GM21723 (cell line): ENCODE measurements around the gene XKR7.

Experiments used
- ATAC-seq: cut with Tn5 transposase; IDR thresholded peaks from one replicate; pipeline ENCODE4 v1.9.1; 2021; ENCODE audit warnings: mild to moderate bottlenecking, moderate library complexity; ENCODE audit not compliant: unreplicated experiment

Gene XKR7

DNA sequence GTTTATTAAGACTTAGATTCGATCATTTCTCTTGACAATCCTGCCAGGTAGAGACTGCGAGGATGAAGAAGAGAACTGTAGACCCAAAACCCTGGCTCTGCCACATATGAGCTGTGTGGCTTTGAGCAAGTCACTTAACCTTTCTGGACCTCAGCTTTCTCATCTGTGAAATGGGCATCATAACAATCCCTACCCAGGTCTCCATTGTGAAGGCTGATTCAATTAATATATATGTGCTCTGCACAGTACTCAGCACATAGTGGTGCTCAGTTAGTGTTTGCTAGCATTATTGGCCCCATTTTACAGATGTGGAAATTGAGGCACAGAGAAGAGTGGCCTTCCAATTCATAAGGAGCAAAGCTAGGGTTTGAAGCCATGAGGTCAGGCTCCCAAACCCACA is 7.9 kb downstream of the XKR7 start:
- ATAC-seq: no peak

DNA sequence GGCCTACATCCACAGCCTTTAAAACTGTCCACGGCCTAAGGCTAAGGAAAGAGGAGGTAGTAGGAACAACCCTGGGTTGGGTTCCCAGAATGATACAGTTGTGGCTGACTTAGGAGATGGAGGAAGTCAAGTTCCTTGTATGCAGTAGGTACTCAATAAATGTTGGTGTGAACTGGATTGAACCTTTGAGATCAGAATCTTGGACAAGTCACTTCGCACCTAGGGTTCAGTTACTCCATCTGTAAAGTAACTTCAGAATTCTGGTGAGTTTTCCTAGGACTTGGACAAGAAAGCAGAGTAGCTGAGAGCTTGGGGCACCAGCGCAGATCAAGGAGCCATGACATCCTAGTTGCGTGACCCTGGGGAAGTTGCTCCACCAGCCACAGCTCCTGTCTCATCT is 9.1 kb downstream of the XKR7 start:
- no peak for ATAC-seq

DNA sequence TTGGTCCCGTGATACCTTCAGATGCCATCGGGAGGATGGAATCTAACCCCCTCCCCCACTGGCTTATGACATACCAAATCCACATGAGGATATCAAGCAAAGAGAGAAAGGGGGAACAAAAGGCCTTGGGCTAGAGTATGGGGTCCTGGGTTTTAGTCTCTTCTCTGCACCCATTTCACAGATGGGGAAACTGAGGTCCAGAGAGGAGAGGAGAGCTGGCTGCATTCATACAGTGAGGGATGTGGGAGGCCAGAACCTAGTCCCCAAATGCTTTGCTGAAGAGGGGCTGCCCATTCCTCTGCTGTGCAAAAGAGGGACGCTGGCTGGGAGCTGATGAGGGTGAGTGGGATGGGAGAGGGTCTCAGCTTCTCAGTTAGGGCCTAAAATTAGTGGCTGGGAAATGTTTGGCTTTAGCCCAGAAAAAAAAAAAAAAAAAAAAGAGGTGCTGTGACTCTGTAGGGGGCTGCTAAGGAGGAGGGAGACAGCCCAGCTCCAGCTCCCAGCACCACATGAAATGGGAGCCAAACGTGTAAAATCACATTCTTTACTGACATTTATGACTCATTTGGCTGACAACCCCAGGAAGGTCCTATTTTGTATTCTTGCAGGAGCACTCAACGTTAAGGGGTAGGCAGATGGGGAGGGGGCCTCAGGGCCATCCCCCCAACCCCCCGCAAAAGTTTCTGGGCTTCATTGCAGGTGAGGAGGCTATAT is 11.9 kb downstream of the XKR7 start:
- ATAC-seq: no peak

DNA sequence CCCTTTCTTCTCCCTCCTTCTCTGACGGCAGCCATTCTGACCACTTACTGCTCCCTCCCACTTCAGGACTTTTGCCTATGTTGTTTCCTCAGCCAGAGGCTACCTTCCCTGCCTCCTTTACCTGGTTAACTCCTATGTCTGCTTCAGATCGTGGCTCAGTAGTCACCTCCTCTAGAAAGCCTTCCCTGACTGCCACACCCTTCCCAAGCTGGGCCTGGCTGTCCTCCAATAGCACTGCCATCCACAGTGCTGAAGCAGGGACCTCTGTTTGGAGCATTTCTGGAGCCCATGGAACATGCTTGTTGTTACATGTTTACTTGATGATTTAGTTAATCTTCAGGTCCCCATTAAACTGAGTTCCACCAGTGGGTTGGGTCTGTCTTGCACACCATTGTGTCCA is 13.8 kb downstream of the XKR7 start:
- no peak for ATAC-seq

DNA sequence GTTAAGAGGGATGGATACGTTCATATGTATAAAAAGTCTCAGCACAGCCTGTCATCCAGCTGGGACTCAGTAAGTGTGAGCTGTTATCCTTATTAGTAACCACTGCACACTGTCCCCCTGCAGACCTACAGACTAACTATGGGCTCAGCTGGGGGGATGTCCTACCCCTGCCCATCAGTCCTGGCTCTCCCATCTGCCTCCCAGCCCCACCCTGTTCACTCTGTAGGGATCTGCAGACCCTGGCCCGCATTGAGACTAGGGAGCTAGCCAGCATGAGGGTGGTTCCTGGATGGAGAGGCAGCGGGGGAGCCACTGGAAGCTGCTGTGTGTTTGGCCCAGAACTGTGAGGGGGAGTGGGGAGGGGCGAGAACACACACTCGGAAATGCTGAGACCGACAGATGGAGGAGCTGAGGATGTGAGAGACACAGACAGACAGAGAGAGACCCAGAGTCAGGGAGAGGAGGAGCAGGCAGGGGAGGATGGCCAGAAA is 17.1 kb downstream of the XKR7 start:
- ATAC-seq: no peak

DNA sequence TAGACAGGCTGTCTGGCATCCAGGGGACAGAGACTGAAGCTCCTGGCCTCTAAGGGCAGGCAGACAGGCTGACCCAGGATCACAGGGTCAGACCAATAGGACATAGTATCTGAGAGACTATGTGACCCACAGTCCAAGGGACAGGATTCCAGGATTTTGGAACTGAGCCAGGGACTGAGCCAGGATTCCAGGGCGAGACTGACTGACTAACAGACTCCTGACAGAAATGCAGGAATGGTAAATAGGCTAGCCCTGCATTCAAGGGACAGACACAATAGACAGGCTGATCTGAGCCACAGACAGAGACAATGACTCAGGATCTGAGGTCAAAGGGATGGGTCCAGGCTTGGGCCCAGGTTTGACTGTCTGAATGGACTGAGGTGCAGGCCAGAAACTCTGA is 19.8 kb downstream of the XKR7 start:
- no peak for ATAC-seq

DNA sequence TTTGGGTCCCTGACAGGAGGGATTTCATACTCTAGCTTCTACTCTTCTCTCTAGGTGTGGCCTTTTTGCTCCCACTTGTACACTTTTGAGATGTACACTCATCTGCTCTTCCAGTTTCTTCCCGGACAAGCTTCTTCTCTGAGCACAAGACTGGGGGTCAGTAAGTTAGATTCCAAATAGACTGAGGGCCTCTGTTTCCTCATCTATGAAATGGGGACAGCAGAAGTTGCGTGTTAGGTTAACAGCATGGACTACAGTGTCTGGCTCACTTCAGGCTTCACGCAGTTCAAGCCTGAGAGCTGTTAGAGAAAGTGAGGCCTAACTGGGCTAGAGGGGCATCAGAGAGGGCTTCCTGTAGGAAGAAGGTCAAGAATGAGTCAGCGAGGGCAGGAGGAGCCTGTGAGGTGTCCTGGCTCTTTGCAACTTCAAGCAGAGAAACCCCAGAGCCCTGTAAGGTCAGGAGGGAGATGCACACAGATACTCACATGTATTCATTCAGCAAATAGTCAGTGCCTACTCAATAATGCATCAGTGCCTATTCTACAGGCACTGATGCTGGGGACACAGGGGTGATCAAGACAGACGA is 20.6 kb downstream of the XKR7 start:
- no peak for ATAC-seq

DNA sequence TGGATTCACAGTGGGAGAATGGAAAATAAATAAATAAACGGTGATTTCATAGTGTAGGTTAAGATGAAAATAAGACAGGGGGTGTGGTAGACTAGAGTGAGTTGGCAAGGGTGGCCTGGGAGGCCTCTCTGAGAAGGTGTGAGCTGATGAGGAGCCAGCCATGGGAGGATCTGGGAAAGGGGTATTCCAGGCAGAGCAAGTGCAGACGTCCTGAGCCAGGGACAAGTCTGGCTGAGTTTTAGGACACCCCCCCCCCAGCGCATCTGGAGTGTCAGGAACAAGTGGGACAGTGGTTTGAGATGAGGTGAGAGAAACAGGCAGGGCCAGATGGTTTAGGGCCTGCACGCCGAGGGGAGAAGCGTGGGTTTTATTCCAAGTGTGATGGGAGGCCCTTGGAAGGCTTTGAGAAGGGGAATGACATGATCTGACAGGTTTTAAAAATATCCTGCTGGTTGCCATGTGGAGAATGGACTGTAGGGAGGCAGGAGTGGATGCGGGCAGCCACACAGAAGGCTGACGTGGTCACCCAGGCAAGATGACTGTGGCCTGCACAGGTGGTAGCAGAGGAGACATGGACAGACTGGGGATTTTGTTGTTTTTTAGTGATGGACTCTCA is 21.2 kb downstream of the XKR7 start:
- no peak for ATAC-seq

DNA sequence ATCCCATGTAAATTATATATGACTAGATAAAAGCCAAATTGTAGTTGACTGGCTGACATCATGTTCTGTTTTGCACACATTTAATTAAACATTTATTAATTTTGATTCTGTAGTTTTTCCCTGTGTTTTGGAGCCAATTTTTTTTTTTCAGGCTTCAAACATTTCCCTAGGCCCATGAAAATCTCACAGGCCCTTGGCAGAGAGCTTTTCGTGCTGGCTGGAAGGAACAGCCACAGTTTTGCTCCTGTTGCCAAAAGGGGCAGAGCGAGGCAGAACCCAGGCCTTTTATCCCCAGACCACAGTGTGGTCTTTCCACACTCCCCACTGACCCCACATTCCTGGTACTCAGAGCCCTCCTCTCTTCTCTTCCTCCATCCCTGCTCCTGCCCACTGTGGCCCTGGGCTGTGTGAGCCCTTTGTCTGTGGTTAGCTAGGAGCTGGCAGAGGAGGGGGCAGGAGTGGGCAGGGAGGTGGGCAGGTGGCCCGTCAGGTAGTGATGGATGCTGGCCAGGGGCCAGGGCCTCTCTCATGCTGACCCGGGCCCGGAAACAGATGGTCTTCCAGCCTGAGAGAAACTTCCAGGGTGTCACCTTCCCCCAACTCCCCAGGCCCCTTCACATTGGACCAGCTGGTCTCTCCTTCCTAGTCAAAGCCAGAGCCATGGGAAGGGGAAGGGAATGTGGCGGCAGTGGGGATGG is 22.8 kb downstream of the XKR7 start:
- no peak for ATAC-seq

DNA sequence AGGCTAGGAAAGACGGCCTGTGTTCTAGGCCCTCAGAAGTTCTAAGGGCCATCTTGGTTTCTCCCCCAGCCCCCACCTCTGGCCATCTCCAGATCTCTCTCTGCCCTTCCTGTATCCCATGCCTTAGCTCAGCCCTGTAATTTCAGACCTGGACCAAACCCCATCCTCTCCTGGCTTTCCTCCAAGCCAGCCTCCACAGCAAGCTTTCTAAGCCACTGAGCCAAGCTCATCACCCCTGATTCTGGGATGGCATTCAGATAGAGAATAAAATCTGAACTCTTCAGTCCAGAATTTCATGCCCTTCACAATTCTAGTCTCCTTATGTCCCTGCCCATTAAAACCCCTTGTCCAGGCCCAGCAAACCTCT is 23.4 kb downstream of the XKR7 start:
- ATAC-seq: no peak

DNA sequence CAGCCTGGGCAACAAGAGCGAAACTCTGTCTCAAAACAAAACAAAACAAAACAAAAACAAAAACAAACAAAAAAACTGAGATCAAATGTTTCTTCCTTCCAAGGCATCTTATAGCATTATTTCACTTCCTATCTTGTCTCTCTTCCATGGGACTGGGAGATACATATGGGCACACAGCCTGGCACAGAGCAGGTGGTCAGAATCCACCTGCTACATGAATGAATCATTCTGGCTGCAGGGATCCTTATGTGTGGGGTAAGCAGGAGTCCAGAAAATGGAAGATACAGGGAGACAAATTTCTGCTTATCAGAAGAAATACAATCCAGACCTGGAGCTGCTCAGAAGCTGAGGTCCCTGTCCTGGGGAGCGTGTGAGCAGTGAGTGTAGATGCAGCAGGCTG is 24.1 kb downstream of the XKR7 start:
- ATAC-seq: no peak

DNA sequence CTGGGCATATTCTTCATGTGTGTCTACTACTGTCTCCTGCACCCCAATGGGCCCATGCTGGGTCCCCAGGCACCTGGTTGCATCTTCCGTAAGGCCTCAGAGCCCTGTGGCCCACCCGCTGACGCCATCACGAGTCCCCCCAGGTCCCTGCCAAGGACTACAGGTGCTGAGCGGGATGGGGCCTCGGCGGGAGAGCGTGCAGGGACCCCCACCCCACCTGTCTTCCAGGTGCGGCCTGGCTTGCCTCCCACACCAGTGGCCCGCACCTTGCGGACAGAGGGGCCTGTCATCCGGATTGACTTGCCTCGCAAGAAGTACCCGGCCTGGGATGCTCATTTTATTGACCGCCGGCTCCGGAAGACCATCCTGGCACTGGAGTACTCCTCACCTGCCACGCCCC is 29.0 kb downstream of the XKR7 start:
- ATAC-seq: no peak

DNA sequence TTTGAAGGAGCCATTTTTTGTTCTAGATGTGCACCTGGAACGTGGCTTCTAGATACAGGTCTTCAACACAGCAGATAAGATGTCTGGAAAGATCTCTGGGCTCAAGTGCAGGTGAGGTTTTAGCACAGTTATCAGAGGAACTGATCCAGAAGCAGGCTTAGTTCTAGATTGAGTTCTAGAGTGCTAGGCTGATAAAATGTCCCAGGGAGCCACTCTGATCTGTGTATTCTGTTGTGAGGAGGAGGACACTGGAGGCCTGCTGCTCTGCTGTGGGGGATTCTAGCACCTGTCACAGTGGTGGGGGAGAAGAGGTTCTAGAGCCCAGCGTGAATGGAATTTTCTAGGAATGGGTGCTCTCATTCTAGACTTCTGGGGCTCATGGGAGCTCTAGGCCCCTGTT is 30.3 kb downstream of the XKR7 start:
- no peak for ATAC-seq

DNA sequence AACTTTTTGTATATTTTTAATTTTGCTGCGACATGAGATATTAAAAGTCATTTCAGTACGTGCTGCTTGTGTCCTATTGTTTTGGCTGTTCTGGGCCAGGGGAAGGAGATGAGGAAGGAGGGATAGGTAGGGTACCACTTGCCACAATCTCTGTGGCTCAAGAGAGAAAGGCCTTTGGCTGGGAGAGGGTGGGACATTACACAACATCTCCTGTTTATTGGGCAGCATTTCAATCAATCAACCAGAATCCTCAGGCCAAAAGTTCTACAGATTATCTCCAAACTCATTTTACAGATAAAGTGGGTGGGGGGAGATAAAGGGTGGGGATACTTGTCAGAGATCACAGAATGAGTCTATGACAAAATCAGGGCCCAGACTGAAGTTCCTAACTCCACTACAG is 35.4 kb downstream of the XKR7 start:
- ATAC-seq: no peak

DNA sequence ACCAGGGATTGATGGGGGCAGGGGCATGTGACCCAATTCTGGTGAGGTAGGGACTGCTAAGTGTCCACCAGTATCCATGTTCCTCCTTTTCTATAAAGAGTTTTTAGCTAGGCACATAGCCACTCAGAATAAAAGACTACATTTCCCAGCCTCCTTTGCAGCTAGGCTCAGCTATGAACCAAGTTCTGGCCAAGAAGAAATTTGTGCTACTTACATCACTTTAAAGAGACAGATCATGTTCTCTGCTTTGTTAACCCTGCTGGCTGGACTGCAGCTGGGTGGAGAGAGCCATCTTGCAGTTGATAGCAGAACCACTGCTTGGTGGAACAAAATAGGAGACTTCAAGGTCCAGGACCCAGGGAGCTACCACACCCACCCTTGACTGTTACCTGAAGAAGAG is 37.0 kb downstream of the XKR7 start:
- no peak for ATAC-seq

DNA sequence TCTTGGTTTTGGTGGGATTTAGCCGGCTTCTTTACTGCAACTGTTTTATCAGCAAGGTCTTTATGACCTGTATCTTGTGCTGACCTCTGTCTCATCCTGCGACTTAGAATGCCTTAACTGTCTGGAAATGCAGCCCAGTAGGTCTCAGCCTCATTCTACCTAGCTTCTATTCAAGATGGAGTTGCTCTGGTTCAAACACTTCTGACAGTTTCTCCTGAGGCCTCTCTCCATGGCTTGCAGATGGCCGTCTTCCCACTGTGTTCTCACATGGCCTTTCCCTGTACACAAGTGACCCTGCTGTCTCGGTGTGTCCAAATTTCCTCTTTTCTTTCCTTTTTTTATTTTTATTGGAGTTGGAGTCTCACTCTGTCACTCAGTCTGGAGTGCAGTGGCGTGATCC is 38.1 kb downstream of the XKR7 start:
- no peak for ATAC-seq

DNA sequence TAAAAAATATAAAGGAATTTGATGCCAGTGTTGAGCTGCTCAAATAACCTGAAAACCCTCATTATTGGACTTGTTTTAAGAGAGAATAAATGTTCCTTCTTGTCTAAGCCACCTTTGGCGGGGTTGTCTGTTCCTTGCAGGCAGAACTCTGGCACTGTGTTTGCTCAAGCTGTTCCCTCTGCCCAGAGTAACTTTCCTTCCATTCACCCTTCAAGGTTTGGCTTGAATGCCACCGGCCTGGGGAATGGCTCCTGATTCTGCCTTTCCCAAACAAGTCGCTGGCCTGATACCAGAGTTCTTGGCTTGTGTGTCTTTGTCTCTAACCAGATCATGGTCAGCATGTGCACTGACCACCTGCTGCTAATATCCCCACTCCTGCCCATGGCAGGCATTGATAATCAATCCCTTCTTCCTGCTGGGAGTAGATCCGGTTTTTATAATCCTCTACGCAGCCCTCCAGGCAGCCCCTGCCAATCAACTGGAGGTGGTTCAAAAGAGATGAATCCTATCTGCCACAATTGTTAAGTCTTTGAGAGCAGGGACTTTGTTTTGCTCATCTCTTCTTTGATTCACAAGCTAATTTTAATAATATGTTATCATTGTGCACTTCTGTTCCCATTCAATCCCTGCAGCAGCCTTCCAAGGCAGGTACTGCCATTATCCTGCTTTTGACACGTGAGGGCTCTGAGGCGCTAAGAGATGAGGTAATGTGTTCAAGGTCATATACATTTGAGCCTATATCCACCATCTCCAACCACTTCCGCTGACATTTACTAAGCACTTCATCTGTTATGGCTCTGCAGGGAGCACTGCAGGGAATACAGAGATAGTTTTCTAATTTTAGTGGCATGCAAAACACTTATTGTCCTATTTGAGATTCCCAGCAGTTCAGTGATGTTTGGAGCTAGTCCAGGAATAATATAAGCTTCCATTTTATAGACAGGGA is 39.2 kb downstream of the XKR7 start:
- no peak for ATAC-seq

DNA sequence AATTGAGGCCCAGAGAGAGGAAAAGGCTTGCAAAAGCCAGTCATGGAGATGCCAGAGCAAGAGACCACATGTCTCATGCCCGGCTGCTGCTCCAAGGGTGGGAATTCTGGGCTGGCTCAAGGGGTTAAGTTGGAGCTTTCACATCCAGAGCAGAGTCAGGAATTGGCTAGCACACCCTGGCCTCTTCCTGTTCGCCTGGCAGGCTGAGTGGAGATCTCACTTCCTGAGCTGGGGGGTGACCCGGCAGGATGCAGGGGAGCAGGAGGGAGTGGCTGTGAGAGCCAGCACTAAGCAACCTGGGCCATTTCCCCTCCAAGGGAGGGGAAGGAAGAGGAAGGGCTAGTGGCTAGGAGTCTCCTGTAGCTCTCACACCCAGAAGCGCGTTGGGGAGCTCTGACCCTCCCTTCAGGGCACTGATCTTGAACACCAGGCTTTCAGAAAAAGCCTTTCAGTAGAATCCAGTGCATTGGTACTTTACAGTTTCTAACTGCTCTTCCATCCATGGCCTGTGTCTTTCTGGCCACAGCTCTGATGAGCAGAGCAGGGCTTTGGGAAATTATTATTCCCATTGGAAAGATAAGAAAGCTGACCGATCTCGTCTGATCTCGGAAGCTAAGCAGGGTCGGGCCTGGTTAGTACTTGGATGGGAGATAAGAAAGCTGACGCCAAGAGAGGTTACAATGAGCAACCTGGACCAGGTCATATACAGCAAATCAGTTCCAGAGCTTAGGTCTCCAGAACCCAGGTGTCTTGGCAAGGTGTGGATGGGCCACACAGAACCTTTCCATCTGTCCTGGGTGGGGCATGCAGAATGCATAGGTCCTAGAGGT is 40.1 kb downstream of the XKR7 start:
- no peak for ATAC-seq

DNA sequence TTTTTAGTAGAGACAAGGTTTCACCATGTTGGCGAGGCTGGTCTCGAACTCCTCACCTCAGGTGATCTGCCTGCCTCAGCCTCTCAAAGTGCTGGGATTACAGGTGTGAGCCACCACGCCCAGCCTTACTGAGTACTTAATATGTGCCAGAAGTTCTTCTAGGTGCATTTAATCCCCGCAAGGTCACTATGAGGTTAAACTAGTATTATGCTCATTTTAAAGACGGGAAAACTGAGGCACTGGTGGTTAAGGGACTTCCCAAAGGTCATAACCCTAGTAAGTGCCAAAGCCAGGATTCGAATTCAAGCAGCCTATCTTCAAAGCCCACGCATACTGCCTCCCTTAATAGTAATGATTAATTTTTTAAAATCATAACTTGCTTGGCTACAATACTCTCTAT is 41.6 kb downstream of the XKR7 start:
- no peak for ATAC-seq

DNA sequence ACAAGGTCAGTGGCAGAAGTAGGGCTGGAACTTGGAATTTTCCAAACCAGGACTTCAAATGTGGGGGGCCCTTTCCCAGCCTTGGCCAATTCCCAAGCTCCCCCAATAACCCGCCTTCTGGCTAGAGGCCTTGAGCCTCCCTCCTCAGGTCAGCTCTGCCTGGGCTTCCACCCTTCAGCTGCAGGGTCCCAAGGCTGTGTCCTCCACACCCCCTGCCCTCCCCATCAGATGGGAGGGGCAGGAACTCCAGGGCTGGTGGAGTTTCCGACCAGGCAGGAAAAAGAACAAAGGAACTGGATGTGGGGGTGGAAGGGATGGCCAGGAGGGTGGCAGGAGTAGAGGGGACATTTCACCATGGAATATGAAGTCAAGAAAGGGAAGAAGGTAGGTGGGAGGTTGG is 42.1 kb downstream of the XKR7 start, which contains the start of gene CCM2L:
Gene CCM2L, plus strand, starts transcription at position 338 of the 400 bp plus-strand sequence. Its CDS starts 17 bp downstream, at position 355.
- ATAC-seq: no peak
